RWPE1 (cell line): ENCODE results near the gene EFCAB14.
"Not testable (repeated sequence)": the region's sequence is repeated elsewhere in the genome, so short reads cannot be mapped to it uniquely, and the experiment has no call there.

Experiments
- CTCF ChIA-PET: fragments of 350-600 bp; sonication (Branson Sonifier 250); formaldehyde crosslinking; extraction: SDS; loops from one replicate; lab custom pipeline; 2021; lab: Yijun Ruan, JAX
- POLR2A ChIA-PET: fragments of 400-600 bp; formaldehyde crosslinking; extraction: SDS; loops from one replicate; lab custom pipeline; 2020; ENCODE audit warnings: antibody characterized with exemption; ENCODE audit not compliant: low non-redundant PET; lab: Yijun Ruan, JAX
- DNase-seq: peaks from one replicate; pipeline ENCODE4 v3.0.0; 2012; ENCODE audit warnings: low spot score
- H3K27ac ChIP-seq: fragments of 450-650 bp; 2 replicates; pipeline ENCODE4 v1.5.1; 2017
- TF ChIP-seq, protein P1 (sequence below): fragments of 450-650 bp; conservative IDR thresholded peaks from 2 replicates; pipeline ENCODE4 v1.5.1; 2017; ENCODE audit warnings: low read depth, mild to moderate bottlenecking

The EFCAB14 gene

DNA sequence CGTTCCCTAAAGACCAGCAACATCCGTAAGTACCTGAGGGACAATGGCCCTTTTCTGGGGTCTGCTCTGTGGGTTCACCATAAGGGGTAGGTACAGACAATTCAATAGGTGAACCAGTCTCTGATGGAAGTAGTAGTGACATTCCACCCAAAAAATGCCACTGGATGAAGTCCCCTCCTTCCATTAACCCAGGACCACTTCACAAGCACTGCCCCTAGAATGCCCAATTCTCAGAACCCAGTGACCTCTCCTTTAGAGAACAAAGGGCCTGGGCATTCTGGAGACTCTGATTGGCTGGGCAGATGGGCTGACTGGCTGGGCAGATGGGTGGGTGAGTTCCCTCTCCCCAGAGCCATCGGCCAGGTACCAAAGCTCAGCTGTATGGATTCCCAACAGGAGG, 47.4 kb downstream of the EFCAB14 start, which contains the start of gene TEX38:
TSS of gene TEX38 (plus strand) at position 301 of the 400 bp plus-strand sequence. CDS start at position 382, 81 bp downstream.
- no peak within 1 kb of the TSS for H3K27ac ChIP-seq
- CTCF ChIA-PET: no interaction called here
- TF ChIP-seq, protein P1, sequence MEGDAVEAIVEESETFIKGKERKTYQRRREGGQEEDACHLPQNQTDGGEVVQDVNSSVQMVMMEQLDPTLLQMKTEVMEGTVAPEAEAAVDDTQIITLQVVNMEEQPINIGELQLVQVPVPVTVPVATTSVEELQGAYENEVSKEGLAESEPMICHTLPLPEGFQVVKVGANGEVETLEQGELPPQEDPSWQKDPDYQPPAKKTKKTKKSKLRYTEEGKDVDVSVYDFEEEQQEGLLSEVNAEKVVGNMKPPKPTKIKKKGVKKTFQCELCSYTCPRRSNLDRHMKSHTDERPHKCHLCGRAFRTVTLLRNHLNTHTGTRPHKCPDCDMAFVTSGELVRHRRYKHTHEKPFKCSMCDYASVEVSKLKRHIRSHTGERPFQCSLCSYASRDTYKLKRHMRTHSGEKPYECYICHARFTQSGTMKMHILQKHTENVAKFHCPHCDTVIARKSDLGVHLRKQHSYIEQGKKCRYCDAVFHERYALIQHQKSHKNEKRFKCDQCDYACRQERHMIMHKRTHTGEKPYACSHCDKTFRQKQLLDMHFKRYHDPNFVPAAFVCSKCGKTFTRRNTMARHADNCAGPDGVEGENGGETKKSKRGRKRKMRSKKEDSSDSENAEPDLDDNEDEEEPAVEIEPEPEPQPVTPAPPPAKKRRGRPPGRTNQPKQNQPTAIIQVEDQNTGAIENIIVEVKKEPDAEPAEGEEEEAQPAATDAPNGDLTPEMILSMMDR: no peak
- DNase-seq: no peak
- POLR2A ChIA-PET: no interaction called here

DNA sequence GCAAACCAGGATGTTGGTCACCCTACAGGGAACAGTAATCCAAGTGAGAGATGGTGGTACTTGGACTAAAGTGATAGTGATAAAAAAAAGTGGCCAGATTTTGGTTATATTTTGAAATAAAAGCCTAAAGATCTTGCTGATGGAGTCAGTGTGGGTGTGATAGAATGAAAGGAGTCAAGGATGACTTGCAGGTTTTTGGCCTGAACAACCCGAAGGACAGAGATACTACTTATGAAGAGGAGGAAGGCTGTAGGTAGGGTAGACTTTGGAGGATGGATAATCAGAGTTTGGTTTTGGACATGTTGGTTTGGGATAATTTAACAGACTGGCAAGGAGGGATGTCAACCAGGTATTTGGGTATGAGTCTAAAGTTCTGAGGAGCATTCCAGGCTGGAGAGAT, 48.8 kb downstream of the EFCAB14 start:
- POLR2A ChIA-PET: no interaction called here
- CTCF ChIA-PET: no interaction called here
- TF ChIP-seq, protein P1: no peak
- DNase-seq: no peak
- H3K27ac ChIP-seq: no peak overlapping the region

DNA sequence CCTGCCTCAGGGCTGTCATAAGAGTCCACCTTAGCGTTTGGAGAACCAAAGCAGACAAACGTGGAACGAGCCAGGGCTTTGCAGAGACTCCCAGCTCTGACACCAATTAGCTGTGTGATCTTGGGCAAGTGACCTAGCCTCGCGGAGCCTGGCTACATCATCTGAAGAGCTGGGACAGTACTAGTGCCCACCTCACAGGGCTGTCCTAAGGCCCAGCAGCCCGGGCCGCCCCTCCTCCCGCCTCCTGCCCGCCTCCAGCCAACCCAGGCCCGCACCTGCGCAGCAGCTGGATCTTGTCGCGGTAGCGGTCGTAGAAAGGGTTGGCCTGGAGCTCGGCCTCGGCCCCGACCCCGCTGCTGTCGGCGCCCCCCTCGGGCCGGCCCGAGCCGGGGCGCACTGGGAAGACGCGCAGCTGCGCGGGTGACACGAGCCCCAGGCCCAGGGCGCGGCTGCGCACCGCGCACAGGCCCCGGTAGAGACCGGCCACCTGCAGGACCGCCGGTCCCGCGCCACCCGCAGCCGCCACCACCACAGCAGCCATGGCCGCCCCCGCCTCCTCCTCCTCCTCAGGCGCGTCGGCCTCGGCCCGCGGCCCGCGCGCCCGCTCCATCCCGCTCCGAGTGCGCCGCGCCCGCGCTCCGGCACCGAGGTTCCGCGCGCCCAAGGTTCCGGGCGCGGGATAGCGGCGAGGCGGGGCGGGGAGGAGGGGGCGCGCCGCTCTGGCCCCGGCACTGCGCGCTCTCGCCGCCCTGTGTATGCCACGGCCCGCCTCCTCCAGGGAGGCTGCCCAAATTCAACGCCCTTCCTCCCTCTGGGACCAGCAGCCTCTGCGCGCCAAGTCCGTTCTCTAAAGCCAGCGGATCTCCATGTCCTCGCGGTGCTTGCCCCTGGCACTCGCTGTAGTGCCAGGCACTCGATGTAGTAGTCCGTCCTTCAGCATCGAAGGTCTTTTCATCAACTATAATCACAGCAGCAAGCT, 50.8 kb downstream of the EFCAB14 start, which contains the start of gene ATPAF1:
TSS of gene ATPAF1 (minus strand) at position 583 of the 979 bp plus-strand sequence. CDS start at position 541, 42 bp downstream.
- peak within 1 kb of the TSS; percentile 70 for H3K27ac ChIP-seq
- CTCF ChIA-PET: interaction anchor here (0.7 to 1.1 kb wide), 2 partner anchors 10 to 54 kb away, joined by 3 to 4 read pairs; no protein-coding TSS in a partner anchor
- peak; percentile 58 for DNase-seq
- TF ChIP-seq, protein P1: no peak
- POLR2A ChIA-PET: interaction anchor here (1.1 kb wide), 1 partner anchor 52 kb away, joined by 5 read pairs; the partner anchor contains the start of gene MOB3C

DNA sequence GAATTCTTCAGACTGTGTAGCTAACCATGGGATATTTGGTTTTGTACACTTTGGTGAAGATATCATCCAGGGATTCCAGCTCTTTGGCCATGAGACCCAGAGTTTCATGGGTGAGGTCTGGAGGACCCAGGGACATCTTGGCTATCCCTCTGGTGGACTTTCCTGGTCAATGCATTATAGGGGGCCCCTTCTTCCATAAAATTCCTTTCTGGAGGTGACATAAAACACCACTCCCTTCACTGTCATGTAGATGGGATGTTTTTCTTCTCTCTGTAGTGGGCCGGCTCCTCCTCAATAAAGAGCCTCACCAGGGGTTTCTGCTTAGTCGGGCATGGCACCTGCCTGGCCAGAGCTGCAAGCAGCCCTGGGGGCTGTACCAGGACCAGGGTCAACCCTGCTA, 52.9 kb downstream of the EFCAB14 start:
- ChIA-PET CTCF (interaction anchor here (0.6 to 0.7 kb wide), 4 partner anchors 15 to 207 kb away, joined by 3 to 7 read pairs (median 3); no protein-coding TSS in a partner anchor), POLR2A (no interaction called here)
- TF ChIP-seq, protein P1: no peak
- H3K27ac ChIP-seq: no peak overlapping the region
- DNase-seq: no peak

DNA sequence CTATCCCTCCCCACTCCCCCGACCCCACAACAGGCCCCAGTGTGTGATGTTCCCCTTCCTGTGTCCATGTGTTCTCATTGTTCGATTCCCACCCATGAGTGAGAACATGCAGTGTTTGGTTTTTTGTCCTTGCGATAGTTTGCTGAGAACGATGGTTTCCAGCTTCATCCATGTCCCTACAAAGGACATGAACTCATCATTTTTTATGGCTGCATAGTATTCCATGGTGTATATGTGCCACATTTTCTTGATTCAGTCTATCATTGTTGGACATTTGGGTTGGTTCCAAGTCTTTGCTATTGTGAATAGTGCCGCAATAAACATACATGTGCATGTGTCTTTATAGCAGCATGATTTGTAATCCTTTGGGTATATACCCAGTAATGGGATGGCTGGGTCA, 56.0 kb downstream of the EFCAB14 start:
- H3K27ac ChIP-seq, DNase-seq, POLR2A ChIA-PET, CTCF ChIA-PET: not testable (repeated sequence)

DNA sequence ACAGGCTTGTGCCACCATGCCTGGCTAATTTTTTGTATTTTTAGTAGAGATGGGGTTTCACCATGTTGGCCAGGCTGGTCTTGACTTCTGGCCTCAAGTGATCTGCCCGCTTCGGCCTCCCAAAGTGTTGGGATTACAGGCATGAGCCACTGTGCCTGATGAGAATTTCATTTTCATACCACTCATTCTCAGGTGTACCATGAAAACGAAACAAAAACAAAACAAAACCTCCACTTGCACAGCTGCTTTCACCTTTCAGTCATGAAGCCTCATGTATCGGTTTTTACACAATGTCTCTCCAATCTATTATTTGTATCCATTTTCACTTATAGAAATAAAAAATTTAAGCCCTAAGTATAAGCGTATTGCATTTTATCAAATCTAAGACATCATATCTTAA, 58.8 kb downstream of the EFCAB14 start:
- POLR2A ChIA-PET: not testable (repeated sequence)
- CTCF ChIA-PET: interaction anchor here (0.7 kb wide), 1 partner anchor 25 kb away, joined by 7 read pairs; no protein-coding TSS in a partner anchor

DNA sequence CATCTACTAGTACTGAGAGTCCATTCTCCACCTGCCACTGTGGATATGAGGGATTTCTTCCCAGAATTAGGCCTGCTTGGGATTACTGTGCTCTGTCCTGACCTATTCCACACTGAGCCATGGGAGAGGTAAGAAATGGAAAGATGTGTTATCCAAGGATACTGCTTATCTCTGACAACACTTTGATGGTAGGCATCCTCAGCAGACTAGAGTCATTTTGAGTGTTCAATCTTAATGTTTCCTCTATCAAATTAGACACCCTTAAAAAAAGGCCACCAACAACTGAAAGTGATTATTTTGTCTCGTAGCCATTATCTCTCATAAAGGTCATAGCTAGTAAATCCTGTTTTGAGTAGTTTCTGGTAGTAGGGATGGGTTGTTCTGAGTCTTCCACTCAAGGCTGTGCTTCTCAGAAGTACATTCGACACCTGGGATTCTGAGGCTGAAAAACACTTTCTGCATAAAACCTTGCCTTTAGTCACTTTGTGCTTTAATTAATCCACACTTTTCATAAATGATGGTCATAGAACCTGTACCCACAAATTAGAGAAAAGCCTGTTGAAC, 59.5 kb downstream of the EFCAB14 start:
- POLR2A ChIA-PET: no interaction called here
- TF ChIP-seq, protein P1: no peak
- CTCF ChIA-PET: interaction anchor here (0.7 to 0.8 kb wide), 2 partner anchors 24 to 112 kb away, joined by 3 to 7 read pairs; no protein-coding TSS in a partner anchor
- DNase-seq: no peak
- H3K27ac ChIP-seq: no peak overlapping the region

More for the DNA sequence above, 58.8 kb downstream of the EFCAB14 start:
- DNase-seq, H3K27ac ChIP-seq: not testable (repeated sequence)
